SK-N-SH (cell line): ENCODE data around the gene MRPL41. TPM values are rescaled to one million over a fixed set of nuclear protein-coding genes. Genes with fewer than 3 reads are reported as not detected.
"Not testable (repeated sequence)": the region's sequence is repeated elsewhere in the genome, so short reads cannot be mapped to it uniquely, and the experiment has no call there.

ENCODE experiments used
- CTCF ChIA-PET: fragments of 300-600, 350-600 bp; formaldehyde crosslinking; extraction: SDS; loops from one replicate; lab custom pipeline; 2021; lab: Yijun Ruan, JAX
- POLR2A ChIA-PET: fragments of 350-600 bp; sonication (Branson Sonifier 250); formaldehyde crosslinking; extraction: SDS; loops from one replicate; lab custom pipeline; 2020; ENCODE audit warnings: antibody characterized with exemption, inconsistent platforms; lab: Yijun Ruan, JAX
- DNase-seq: peaks from one replicate; pipeline ENCODE4 v3.0.0; 2012
- H2AFZ ChIP-seq: fragments of 200-600 bp; sonication (generic); 2 replicates; pipeline ENCODE4 v1.8.1; 2016; ENCODE audit warnings: antibody characterized with exemption, mild to moderate bottlenecking, low read depth
- H3F3A ChIP-seq: fragments of 200-600 bp; sonication (generic); replicated peaks from 2 replicates; pipeline ENCODE3; 2016; ENCODE audit warnings: antibody characterized with exemption, mild to moderate bottlenecking; ENCODE audit not compliant: insufficient read depth
- H3K27ac ChIP-seq, 2 experiments: fragments of 200-500 bp in 1 of 2; fragments of 200-600 bp in 1 of 2; sonication (Bioruptor generic) in 1 of 2; sonication (generic), shearing (Covaris generic) in 1 of 2; 2 replicates each; pipeline versions ENCODE4 v1.5.1 to v1.6.1; 2014 to 2016; ENCODE audit warnings: low read depth in 2 of 2, inconsistent platforms in 1 of 2, low read length in 1 of 2, mild to moderate bottlenecking in 1 of 2, mixed read lengths in 1 of 2
- H3K27me3 ChIP-seq: fragments of 200-600 bp; sonication (generic), shearing (Covaris generic); 2 replicates; pipeline ENCODE4 v1.6.1; 2016; ENCODE audit warnings: mixed run types; ENCODE audit not compliant: insufficient read depth
- H3K36me3 ChIP-seq, 2 experiments: fragments of 200-500 bp in 1 of 2; fragments of 200-600 bp in 1 of 2; sonication (Bioruptor generic) in 1 of 2; sonication (generic) in 1 of 2; replicated peaks in 1 of 2; 2 replicates each; pipeline versions ENCODE3 to v1.5.1; 2014 to 2016; ENCODE audit warnings: low read length in 1 of 2, mild to moderate bottlenecking in 1 of 2; ENCODE audit not compliant: insufficient read depth in 2 of 2, control insufficient read depth in 1 of 2
- H3K4me1 ChIP-seq, 2 experiments: fragments of 200-500 bp in 1 of 2; fragments of 200-600 bp in 1 of 2; sonication (Bioruptor generic) in 1 of 2; sonication (generic), shearing (Covaris generic) in 1 of 2; 2 replicates each; pipeline versions ENCODE4 v1.5.1 to v1.6.1; 2014 to 2016; ENCODE audit warnings: low read depth in 1 of 2, low read length in 1 of 2, mixed run types in 1 of 2; ENCODE audit not compliant: insufficient read depth in 2 of 2, control insufficient read depth in 1 of 2
- H3K4me2 ChIP-seq: fragments of 200-600 bp; sonication (generic), shearing (Covaris generic); 2 replicates; pipeline ENCODE4 v1.6.1; 2017; ENCODE audit warnings: mixed run types
- H3K4me3 ChIP-seq, 2 experiments: fragments of 200-500 bp in 1 of 2; fragments of 200-600 bp in 1 of 2; sonication (Bioruptor generic) in 1 of 2; sonication (generic), shearing (Covaris generic) in 1 of 2; 2 replicates each; pipeline versions ENCODE4 v1.5.1 to v1.8.1; 2014 to 2016; ENCODE audit warnings: low read depth in 2 of 2, inconsistent platforms in 1 of 2, low read length in 1 of 2, mild to moderate bottlenecking in 1 of 2, mixed read lengths in 1 of 2, moderate library complexity in 1 of 2
- H3K79me2 ChIP-seq: fragments of 200-600 bp; sonication (generic); 2 replicates; pipeline ENCODE4 v1.8.1; 2017; ENCODE audit warnings: mild to moderate bottlenecking; ENCODE audit not compliant: insufficient read depth
- H3K9ac ChIP-seq: fragments of 200-600 bp; sonication (generic); 2 replicates; pipeline ENCODE4 v1.6.1; 2017; ENCODE audit warnings: mixed run types
- H3K9me2 ChIP-seq: fragments of 200-600 bp; sonication (generic); 2 replicates; pipeline ENCODE4 v1.6.1; 2017; ENCODE audit warnings: mixed run types
- H3K9me3 ChIP-seq: fragments of 200-600 bp; sonication (generic); 2 replicates; pipeline ENCODE4 v1.6.1; 2017; ENCODE audit warnings: mixed run types, mild to moderate bottlenecking, moderate library complexity
- H4K20me1 ChIP-seq: fragments of 200-600 bp; sonication (generic); 2 replicates; pipeline ENCODE4 v1.6.1; 2017; ENCODE audit warnings: mild to moderate bottlenecking, mixed run types; ENCODE audit not compliant: insufficient read depth
- POLR2AphosphoS5 ChIP-seq: IDR thresholded peaks from 2 replicates; pipeline ENCODE4 v1.6.1; 2012; ENCODE audit warnings: low read depth, low read length
- RAD21 ChIP-seq: IDR thresholded peaks from 2 replicates; pipeline ENCODE4 v1.6.1; 2012; ENCODE audit warnings: mild to moderate bottlenecking, low read length
- WGBS: methylation state at CpG from one replicate; pipeline ENCODE4 v1.1.6; 2017; ENCODE audit warnings: low lambda C conversion rate; 5-methylcytosine and 5-hydroxymethylcytosine counted together
- polyA plus RNA-seq, 3 experiments: library from polyadenylated mRNA; depleted of rRNA; stranded (reverse); fragments of >200 nt; gene quantifications; 2 replicates each; pipeline ENCODE4 v1.2.3, GENCODE V29; 2012

MRPL41 gene
- polyA plus RNA-seq, 1 of the 3 experiments (the other 2 are of a cell fraction), result 58.9 TPM

DNA sequence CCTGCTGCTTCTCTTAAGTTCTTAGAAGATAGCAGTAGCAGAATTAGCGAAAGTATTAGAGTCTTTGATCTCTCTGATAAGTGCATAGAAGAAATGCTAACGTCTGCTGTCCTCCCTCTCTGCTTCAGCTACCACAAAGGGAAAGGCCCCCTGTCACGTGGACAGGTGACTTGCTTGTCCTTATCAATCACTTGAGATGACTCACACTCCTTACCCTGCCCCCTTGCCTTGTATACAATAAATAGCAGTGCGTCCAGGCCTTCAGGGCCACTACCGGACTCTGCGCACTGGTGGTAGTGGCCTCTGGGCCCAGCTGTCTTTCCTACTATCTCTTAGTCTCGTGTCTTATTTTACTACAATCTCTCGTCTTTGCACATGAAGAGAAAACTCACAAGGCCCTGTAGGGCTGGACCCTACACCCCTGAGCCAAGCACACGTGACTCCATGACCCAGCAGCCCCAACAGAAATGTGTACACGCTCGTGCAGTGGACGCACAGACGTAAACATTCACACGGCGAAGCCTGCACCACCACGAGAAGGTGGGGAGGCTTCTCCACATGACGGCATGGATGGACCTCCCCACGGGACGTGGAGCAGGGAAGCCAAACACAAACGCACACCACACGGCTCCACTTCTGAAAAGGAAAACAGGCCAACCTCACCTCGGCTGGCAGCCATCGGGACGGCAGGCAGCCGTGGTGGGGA, 39.8 kb upstream of the MRPL41 start:
- Histone ChIP-seq H2AFZ (no peak overlapping the region), H3F3A (peaks cover 5% of the 10 kb centered on the region), H3K36me3 (no peaks in the 10 kb centered on the region), H4K20me1 (no peaks in the 10 kb centered on the region), H3K9ac (no peak overlapping the region), H3K9me2 (no peaks in the 10 kb centered on the region), H3K79me2 (no peaks in the 10 kb centered on the region), H3K4me2 (no peak overlapping the region)
- ChIA-PET POLR2A (no interaction called here), CTCF (no interaction called here)
- WGBS, result 87% methylated on average over 25 of the region's 25 CpGs
- TF ChIP-seq RAD21 (no peak), POLR2AphosphoS5 (no peak)
- TF ChIP-seq, all 33 proteins: peak for 0
- Histone ChIP-seq H3K4me1 (no peaks in the 10 kb centered on the region), H3K27me3 (no peaks in the 10 kb centered on the region), H3K9me3 (no peaks in the 10 kb centered on the region), H3K27ac (no peak overlapping the region), H3K4me3 (no peak overlapping the region)
- DNase-seq, result no peak

DNA sequence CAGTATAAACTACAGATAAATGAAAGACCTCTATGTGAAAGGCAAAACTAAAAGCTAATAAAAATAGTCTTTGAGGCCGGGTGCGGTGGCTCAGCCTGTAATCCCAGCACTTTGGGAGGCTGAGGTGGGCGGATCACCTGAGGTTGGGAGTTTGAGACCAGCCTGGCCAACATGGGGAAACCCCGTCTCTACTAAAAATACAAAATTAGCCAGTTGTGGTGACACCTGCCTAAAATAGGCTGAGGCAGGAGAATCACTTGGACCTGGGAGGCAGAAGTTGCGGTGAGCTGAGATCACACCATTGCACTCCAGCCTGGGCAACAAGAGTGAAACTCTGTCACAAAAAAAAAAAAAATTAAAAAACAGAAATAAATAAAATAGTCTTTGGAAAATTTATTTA, 38.5 kb upstream of the MRPL41 start:
- H2AFZ ChIP-seq, CTCF ChIA-PET, DNase-seq, H3K27ac ChIP-seq, H3K9me3 ChIP-seq, H3K4me3 ChIP-seq, H4K20me1 ChIP-seq, H3K79me2 ChIP-seq, H3K4me1 ChIP-seq, H3K27me3 ChIP-seq, H3F3A ChIP-seq, POLR2A ChIA-PET, H3K4me2 ChIP-seq, H3K36me3 ChIP-seq, H3K9ac ChIP-seq, H3K9me2 ChIP-seq: not testable (repeated sequence)
- over 99% methylated on average over 5 of the region's 5 CpGs for WGBS

- H3K27ac ChIP-seq, DNase-seq, H3K9me3 ChIP-seq, H3K9ac ChIP-seq, H3K79me2 ChIP-seq, H3K4me1 ChIP-seq, H2AFZ ChIP-seq, H3K4me3 ChIP-seq, H3K36me3 ChIP-seq, H3K4me2 ChIP-seq, CTCF ChIA-PET, POLR2A ChIA-PET, H3F3A ChIP-seq, H4K20me1 ChIP-seq, H3K9me2 ChIP-seq, H3K27me3 ChIP-seq: not testable (repeated sequence)
- WGBS, result 69% methylated on average over 11 of the region's 42 CpGs
Observed at GRCh38 chr9:137513801-137514570, 37.7 kb upstream of the MRPL41 start.

GRCh38 chr9:137514691-137515337, 36.9 kb upstream of the MRPL41 start:
- H3K9ac ChIP-seq, result no peak overlapping the region

More at GRCh38 chr9:137514691-137515337, 36.9 kb upstream of the MRPL41 start:
- H3K9me3 ChIP-seq, result no peaks in the 10 kb centered on the region
- ChIA-PET CTCF (interaction anchor here (0.6 kb wide), 1 partner anchor 10 kb away, joined by 3 read pairs; no protein-coding TSS in a partner anchor), POLR2A (no interaction called here)
- no peaks in the 10 kb centered on the region for H3F3A ChIP-seq
- H2AFZ ChIP-seq, result no peak overlapping the region
- no peak overlapping the region for H3K4me3 ChIP-seq
- H3K4me2 ChIP-seq, result no peak overlapping the region
- no peaks in the 10 kb centered on the region for H3K27me3 ChIP-seq
- H3K27ac ChIP-seq, result no peak overlapping the region
- H3K4me1 ChIP-seq, result no peaks in the 10 kb centered on the region
- no peaks in the 10 kb centered on the region for H3K9me2 ChIP-seq
- no peaks in the 10 kb centered on the region for H3K36me3 ChIP-seq
- 95% methylated on average over 15 of the region's 30 CpGs for WGBS
- H4K20me1 ChIP-seq, result no peaks in the 10 kb centered on the region
- H3K79me2 ChIP-seq, result no peaks in the 10 kb centered on the region
- no peak for DNase-seq
- TF ChIP-seq RAD21, result no peak
